ENCODE measurements around the gene LGI2. TPM values are rescaled to one million over a fixed set of nuclear protein-coding genes. Genes with fewer than 3 reads are reported as not detected.

Gene LGI2
- total and polyA plus RNA-seq, 2 experiments from 2014 or later: 0.89 to 3.6 TPM

DNA sequence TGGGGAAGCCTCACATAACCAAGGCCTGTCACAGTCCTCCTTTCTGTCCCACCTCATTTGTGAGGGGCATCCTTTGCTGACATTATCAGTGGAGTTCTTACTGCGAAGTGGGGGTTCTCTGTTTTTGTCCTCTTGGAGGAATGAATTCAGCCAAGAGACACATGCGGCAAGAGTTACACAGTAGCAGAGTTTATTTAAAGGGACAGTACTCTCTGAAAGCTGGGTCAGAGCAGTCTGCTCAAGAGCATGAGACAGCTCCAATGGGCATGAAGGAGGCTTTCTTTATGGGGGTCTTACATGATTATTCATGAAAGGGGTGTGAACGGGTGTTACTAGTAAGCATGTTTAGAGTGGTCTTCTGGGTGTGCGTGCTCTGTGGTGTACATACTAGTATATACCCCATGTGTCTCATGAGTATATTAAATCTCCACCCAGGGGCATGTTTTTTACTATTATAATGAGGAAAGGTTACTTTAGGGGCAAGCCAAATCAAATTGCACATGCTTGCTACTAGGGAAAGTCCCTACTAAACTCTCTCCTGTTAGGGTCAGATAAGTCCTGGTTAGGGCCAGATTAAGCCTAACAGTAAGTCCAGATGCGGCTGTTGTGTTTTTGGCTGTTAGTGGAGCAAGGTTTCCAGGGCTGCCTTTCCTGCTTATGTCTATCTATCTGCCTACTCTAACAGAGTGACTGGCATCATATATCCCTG lies 19.8 kb upstream of the LGI2 start:
- 96% methylated on average over 5 of the region's 5 CpGs for WGBS (ENCODE audit: low lambda C conversion rate, missing lambda C conversion rate)
- H3K79me2 ChIP-seq: no peaks in the 10 kb centered on the region
- H4K20me1 ChIP-seq (ENCODE audit: insufficient read depth, poor library complexity, severe bottlenecking): no peaks in the 10 kb centered on the region
- no peaks in the 10 kb centered on the region for H3K9me3 ChIP-seq (ENCODE audit: low read depth)
- H3K27me3 ChIP-seq: no peaks in the 10 kb centered on the region
- no peak overlapping the region for H3K4me3 ChIP-seq
- no peak overlapping the region for H2AFZ ChIP-seq
- H3K4me1 ChIP-seq (ENCODE audit: insufficient read depth): no peaks in the 10 kb centered on the region
- no peak overlapping the region for H3K27ac ChIP-seq
- no peak for DNase-seq (ENCODE audit: low spot score)
- H3K36me3 ChIP-seq (replicated peaks; ENCODE audit: insufficient read depth, low read depth): no peaks in the 10 kb centered on the region
- TF ChIP-seq EZH2phosphoT487 (IDR thresholded peaks at IDR 0.05; ENCODE audit: low read depth, severe bottlenecking, unreplicated experiment): no peak
- no peak for TF ChIP-seq EZH2 (IDR thresholded peaks at IDR 0.05; ENCODE audit: borderline replicate concordance)
- TF ChIP-seq, protein P1, sequence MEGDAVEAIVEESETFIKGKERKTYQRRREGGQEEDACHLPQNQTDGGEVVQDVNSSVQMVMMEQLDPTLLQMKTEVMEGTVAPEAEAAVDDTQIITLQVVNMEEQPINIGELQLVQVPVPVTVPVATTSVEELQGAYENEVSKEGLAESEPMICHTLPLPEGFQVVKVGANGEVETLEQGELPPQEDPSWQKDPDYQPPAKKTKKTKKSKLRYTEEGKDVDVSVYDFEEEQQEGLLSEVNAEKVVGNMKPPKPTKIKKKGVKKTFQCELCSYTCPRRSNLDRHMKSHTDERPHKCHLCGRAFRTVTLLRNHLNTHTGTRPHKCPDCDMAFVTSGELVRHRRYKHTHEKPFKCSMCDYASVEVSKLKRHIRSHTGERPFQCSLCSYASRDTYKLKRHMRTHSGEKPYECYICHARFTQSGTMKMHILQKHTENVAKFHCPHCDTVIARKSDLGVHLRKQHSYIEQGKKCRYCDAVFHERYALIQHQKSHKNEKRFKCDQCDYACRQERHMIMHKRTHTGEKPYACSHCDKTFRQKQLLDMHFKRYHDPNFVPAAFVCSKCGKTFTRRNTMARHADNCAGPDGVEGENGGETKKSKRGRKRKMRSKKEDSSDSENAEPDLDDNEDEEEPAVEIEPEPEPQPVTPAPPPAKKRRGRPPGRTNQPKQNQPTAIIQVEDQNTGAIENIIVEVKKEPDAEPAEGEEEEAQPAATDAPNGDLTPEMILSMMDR (IDR thresholded peaks at IDR 0.05; ENCODE audit: poor library complexity): no peak
- H3K9me2 ChIP-seq (replicated peaks; ENCODE audit: insufficient read depth): no peaks in the 10 kb centered on the region
- H3K4me2 ChIP-seq: no peak overlapping the region

GRCh38 chr4:25043548-25043947 lies 12.8 kb upstream of the LGI2 start:
- Histone ChIP-seq H4K20me1 (ENCODE audit: insufficient read depth, poor library complexity, severe bottlenecking) (no peaks in the 10 kb centered on the region), H3K79me2 (no peaks in the 10 kb centered on the region), H3K9me2 (replicated peaks; ENCODE audit: insufficient read depth) (no peaks in the 10 kb centered on the region), H3K9me3 (ENCODE audit: low read depth) (no peaks in the 10 kb centered on the region), H3K27ac (no peak overlapping the region), H3K4me2 (no peak overlapping the region), H3K36me3 (replicated peaks; ENCODE audit: insufficient read depth, low read depth) (no peaks in the 10 kb centered on the region), H3K4me3 (no peak overlapping the region), H2AFZ (no peak overlapping the region), H3K27me3 (peaks cover 5% of the 10 kb centered on the region), H3K4me1 (ENCODE audit: insufficient read depth) (no peaks in the 10 kb centered on the region)
- no peak for DNase-seq (ENCODE audit: low spot score)
- WGBS (ENCODE audit: low lambda C conversion rate, missing lambda C conversion rate): 86% methylated on average over 5 of the region's 5 CpGs
- TF ChIP-seq, protein P1 (IDR thresholded peaks at IDR 0.05; ENCODE audit: poor library complexity): no peak
- TF ChIP-seq EZH2 (IDR thresholded peaks at IDR 0.05; ENCODE audit: borderline replicate concordance) (no peak), EZH2phosphoT487 (IDR thresholded peaks at IDR 0.05; ENCODE audit: low read depth, severe bottlenecking, unreplicated experiment) (no peak)

- peaks cover 11% of the 10 kb centered on the region for H3K4me1 ChIP-seq (ENCODE audit: insufficient read depth)
- H3K4me3 ChIP-seq: no peak overlapping the region
- H3K9me3 ChIP-seq (ENCODE audit: low read depth): no peaks in the 10 kb centered on the region
- H3K27ac ChIP-seq: no peak overlapping the region
- no peak overlapping the region for H2AFZ ChIP-seq
- H4K20me1 ChIP-seq (ENCODE audit: insufficient read depth, poor library complexity, severe bottlenecking): no peaks in the 10 kb centered on the region
- no peak for DNase-seq (ENCODE audit: low spot score)
- no peaks in the 10 kb centered on the region for H3K79me2 ChIP-seq
- H3K36me3 ChIP-seq (replicated peaks; ENCODE audit: insufficient read depth, low read depth): no peaks in the 10 kb centered on the region
- WGBS (ENCODE audit: low lambda C conversion rate, missing lambda C conversion rate): 87% methylated on average over 4 of the region's 4 CpGs
- no peaks in the 10 kb centered on the region for H3K9me2 ChIP-seq (replicated peaks; ENCODE audit: insufficient read depth)
- peaks cover 38% of the 10 kb centered on the region for H3K27me3 ChIP-seq
- no peak overlapping the region for H3K4me2 ChIP-seq
- no peak for TF ChIP-seq EZH2 (IDR thresholded peaks at IDR 0.05; ENCODE audit: borderline replicate concordance)
- TF ChIP-seq, protein P1 (IDR thresholded peaks at IDR 0.05; ENCODE audit: poor library complexity): no peak
- no peak for TF ChIP-seq EZH2phosphoT487 (IDR thresholded peaks at IDR 0.05; ENCODE audit: low read depth, severe bottlenecking, unreplicated experiment)
Observed at GRCh38 chr4:25033526-25033925, 2.8 kb upstream of the LGI2 start.
